ENCODE results near the gene OAS2. TPM values are rescaled to one million over a fixed set of nuclear protein-coding genes. Genes with fewer than 3 reads are reported as not detected.
"Not testable (repeated sequence)": the region's sequence is repeated elsewhere in the genome, so short reads cannot be mapped to it uniquely, and the experiment has no call there.

The OAS2 gene
- total and polyA plus RNA-seq, 8 donors, result 0.79 to 3.9 (median 1.2) TPM

DNA sequence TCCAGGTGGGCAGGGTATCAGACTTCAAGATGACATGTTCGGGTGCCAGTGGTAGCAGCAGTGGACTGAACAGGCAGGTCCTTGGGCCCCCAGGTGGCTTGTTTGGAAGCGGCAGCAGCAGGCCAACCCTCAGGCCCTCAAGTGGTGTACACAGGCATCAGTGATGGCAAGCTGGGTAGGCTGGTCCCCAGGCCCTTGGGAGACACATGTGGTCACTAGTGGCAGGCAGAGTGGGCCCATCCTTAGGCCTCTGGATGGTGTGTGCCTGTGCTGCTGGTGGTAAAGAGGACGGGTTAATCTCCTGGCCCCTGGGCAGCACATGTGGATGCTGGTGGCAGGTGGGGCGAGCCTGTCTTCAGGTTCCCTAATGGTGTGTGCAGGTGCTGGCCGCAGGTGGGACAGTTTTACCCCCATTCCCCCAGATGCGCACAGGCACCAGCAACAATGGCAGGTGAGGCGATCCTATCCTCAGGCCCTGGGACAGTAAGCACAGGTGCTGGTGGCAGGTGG is 8.0 kb downstream of the OAS2 start:
- no peak for ATAC-seq
- no peaks in the 10 kb centered on the region for H3K9me3 ChIP-seq
- no peak overlapping the region for H3K27ac ChIP-seq
- DNase-seq, result no peak
- 86 to 97% methylated on average over 7 of the region's 7 CpGs for WGBS, 2 donors
- H3K27me3 ChIP-seq, result no peaks in the 10 kb centered on the region
- intact Hi-C loops (cut with DNase I), result no loop called here
- H3K4me3 ChIP-seq, result no peak overlapping the region
- no peaks in the 10 kb centered on the region for H3K36me3 ChIP-seq
- no peaks in the 10 kb centered on the region for H3K4me1 ChIP-seq
- TF ChIP-seq, protein P1, sequence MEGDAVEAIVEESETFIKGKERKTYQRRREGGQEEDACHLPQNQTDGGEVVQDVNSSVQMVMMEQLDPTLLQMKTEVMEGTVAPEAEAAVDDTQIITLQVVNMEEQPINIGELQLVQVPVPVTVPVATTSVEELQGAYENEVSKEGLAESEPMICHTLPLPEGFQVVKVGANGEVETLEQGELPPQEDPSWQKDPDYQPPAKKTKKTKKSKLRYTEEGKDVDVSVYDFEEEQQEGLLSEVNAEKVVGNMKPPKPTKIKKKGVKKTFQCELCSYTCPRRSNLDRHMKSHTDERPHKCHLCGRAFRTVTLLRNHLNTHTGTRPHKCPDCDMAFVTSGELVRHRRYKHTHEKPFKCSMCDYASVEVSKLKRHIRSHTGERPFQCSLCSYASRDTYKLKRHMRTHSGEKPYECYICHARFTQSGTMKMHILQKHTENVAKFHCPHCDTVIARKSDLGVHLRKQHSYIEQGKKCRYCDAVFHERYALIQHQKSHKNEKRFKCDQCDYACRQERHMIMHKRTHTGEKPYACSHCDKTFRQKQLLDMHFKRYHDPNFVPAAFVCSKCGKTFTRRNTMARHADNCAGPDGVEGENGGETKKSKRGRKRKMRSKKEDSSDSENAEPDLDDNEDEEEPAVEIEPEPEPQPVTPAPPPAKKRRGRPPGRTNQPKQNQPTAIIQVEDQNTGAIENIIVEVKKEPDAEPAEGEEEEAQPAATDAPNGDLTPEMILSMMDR (IDR thresholded peaks at IDR 0.05), result no peak
- no peak for FAIRE-seq

DNA sequence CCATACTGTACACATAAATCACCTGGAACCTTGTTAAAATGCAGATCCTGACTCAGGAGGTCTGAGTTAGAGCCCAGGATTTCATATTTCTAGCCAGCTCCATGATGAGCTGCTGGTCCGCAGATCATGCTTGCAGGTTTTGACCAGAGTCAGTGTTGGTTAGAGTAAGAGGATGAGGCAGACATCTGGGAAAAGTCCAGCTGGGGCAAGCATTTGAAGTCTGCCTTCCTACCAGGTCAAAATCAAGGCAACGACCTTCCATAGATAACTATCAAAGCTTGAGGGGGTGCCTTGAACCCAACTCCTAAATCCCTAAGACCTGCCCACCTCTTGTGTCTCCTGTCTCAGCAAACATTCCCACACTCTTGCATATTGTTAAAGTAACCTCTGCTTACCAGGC is 9.2 kb downstream of the OAS2 start:
- no peak overlapping the region for H3K4me3 ChIP-seq
- H3K27me3 ChIP-seq, result no peaks in the 10 kb centered on the region
- H3K4me1 ChIP-seq, result no peaks in the 10 kb centered on the region
- H3K36me3 ChIP-seq, result no peaks in the 10 kb centered on the region
- no peaks in the 10 kb centered on the region for H3K9me3 ChIP-seq
- intact Hi-C loops (cut with DNase I), result no loop called here
- no peak for DNase-seq
- no peak for ATAC-seq
- TF ChIP-seq, protein P1 (IDR thresholded peaks at IDR 0.05), result no peak
- WGBS, 2 donors, result 58 to 67% methylated on average over 2 of the region's 2 CpGs
- H3K27ac ChIP-seq, result no peak overlapping the region
- FAIRE-seq, result no peak

DNA sequence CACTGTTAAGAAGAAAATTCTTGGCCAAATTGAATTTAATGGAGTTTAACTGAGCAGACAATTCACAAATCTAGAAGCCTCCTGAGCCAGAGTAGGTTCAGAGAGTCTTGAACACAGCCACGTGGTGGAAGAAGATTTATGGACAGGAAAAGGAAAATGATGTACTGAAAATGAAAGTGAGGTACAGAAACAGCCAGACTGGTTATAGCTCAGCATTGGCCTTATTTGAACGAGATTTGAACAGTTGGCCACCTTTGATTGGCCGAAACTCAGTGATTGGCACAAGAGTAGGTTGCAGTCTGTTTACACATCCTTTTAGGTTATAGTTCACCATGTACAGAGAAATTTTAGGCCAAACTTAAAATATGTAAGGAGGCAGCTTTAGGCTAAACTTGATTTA is 9.9 kb downstream of the OAS2 start:
- FAIRE-seq (no peak), DNase-seq (no peak), ATAC-seq (no peak)
- TF ChIP-seq, protein P1 (IDR thresholded peaks at IDR 0.05), result no peak
- Histone ChIP-seq H3K27me3 (no peaks in the 10 kb centered on the region), H3K4me1 (no peaks in the 10 kb centered on the region), H3K9me3 (no peaks in the 10 kb centered on the region), H3K4me3 (no peak overlapping the region), H3K36me3 (no peaks in the 10 kb centered on the region), H3K27ac (no peak overlapping the region)
- WGBS, 2 donors, result 45 to 59% methylated on average over 3 of the region's 3 CpGs
- intact Hi-C loops (cut with DNase I), result no loop called here

DNA sequence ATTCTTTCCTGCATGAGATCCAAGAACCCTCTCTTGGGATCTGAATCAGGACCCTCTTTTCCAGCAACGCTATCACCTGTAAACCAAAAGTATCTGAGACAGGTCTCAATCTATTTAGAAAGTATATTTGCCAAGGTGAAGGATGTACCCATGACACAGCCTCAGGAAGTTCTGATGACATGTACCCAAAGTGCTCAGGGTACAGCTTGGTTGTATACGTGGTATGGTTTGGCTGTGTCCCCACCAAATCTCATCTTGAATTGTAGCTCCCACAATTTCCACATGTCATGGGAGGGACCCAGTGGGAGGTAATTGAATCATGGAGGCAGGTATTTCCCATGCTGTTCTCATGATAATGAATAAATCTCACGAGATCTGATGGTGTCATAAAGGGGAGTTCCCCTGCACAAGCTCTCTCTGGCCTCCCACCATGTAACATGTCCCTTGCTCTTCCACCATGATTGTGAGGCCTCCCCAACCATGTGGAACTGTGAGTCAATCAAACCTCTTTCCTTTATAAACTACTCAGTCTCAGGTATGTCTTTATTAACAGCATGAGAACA is 10.6 kb downstream of the OAS2 start:
- 68 to 77% methylated on average over 3 of the region's 3 CpGs for WGBS, 2 donors
- H3K27me3 ChIP-seq; ATAC-seq; intact Hi-C loops (cut with DNase I); FAIRE-seq; H3K4me3 ChIP-seq; H3K9me3 ChIP-seq; DNase-seq; H3K27ac ChIP-seq; H3K4me1 ChIP-seq; H3K36me3 ChIP-seq: not testable (repeated sequence)

DNA sequence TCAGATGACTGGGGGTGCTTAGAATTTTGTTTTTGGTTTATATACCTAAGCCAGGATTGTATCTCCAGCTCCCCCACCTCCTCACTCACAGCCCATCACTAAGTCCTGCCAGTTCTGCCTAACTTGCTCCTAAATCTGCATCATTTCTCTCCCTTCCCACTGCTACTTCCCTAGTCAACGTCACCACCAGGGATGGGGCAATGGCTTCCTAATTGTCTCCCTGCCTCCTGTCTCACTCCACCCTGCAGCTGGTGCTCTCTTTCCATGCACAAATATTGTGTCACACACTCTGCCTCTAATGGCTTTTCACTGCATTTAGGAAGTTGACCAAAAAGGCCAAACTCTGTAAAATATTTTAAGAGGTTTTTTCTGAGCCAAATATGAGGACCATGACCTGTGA is 11.5 kb downstream of the OAS2 start:
- H3K36me3 ChIP-seq, result no peaks in the 10 kb centered on the region
- no peaks in the 10 kb centered on the region for H3K27me3 ChIP-seq
- H3K27ac ChIP-seq, result no peak overlapping the region
- no peaks in the 10 kb centered on the region for H3K9me3 ChIP-seq
- intact Hi-C loops (cut with DNase I), result no loop called here
- DNase-seq (no peak), FAIRE-seq (no peak), ATAC-seq (no peak)
- 47 to 53% methylated on average over 1 of the region's 1 CpG for WGBS, 2 donors
- no peaks in the 10 kb centered on the region for H3K4me1 ChIP-seq
- TF ChIP-seq, protein P1 (IDR thresholded peaks at IDR 0.05), result no peak
- H3K4me3 ChIP-seq, result no peak overlapping the region

Measured in pancreas (tissue), 10 donors.